OCI-LY1 (cell line): ENCODE data around the gene HOXD8.

Source experiments
- H2AFZ ChIP-seq: fragments of 200-600 bp; sonication (generic), shearing (Covaris generic); 2 replicates; pipeline ENCODE4 v1.6.0; 2014; ENCODE audit warnings: antibody characterized with exemption, mild to moderate bottlenecking, low read length
- H3F3A ChIP-seq: fragments of 200-600 bp; sonication (generic), shearing (Covaris generic); 2 replicates; pipeline ENCODE4 v1.6.0; 2014; ENCODE audit warnings: mild to moderate bottlenecking, antibody characterized with exemption, low read length, moderate library complexity; ENCODE audit not compliant: insufficient read depth
- H3K27ac ChIP-seq: fragments of 200-600 bp; sonication (generic); 2 replicates; pipeline ENCODE4 v1.5.1; 2014; ENCODE audit warnings: low read length, mixed run types, mild to moderate bottlenecking, low read depth; ENCODE audit not compliant: poor library complexity, severe bottlenecking
- H3K27me3 ChIP-seq: fragments of 200-600 bp; sonication (generic); 2 replicates; pipeline ENCODE4 v1.6.0; 2014; ENCODE audit warnings: antibody characterized with exemption, mild to moderate bottlenecking, low read length, moderate library complexity; ENCODE audit not compliant: insufficient read depth
- H3K36me3 ChIP-seq: fragments of 200-600 bp; sonication (generic); 2 replicates; pipeline ENCODE4 v1.6.1; 2014; ENCODE audit warnings: mild to moderate bottlenecking, antibody characterized with exemption, low read length, moderate library complexity, mixed read lengths; ENCODE audit not compliant: insufficient read depth
- H3K4me1 ChIP-seq: fragments of 200-600 bp; sonication (generic); 2 replicates; pipeline ENCODE4 v1.5.1; 2014; ENCODE audit warnings: mild to moderate bottlenecking, low read length, moderate library complexity; ENCODE audit not compliant: insufficient read depth, severe bottlenecking
- H3K4me2 ChIP-seq: fragments of 200-600 bp; sonication (generic), shearing (Covaris generic); 2 replicates; pipeline ENCODE4 v1.6.1; 2014; ENCODE audit warnings: low read length
- H3K4me3 ChIP-seq: fragments of 200-600 bp; sonication (generic); 2 replicates; pipeline ENCODE4 v1.5.1; 2014; ENCODE audit warnings: low read length, low read depth, mild to moderate bottlenecking, mixed read lengths; ENCODE audit not compliant: poor library complexity, severe bottlenecking
- H3K79me2 ChIP-seq: fragments of 200-600 bp; shearing (Covaris generic); 2 replicates; pipeline ENCODE4 v1.6.1; 2016; ENCODE audit warnings: mixed run types, low read length, mixed read lengths; ENCODE audit not compliant: insufficient read depth
- H3K9ac ChIP-seq: fragments of 200-600 bp; sonication (generic), shearing (Covaris generic); 2 replicates; pipeline ENCODE4 v1.6.1; 2014; ENCODE audit warnings: mild to moderate bottlenecking, low read length, mixed read lengths
- H3K9me2 ChIP-seq: fragments of 200-600 bp; sonication (generic), shearing (Covaris generic); 2 replicates; pipeline ENCODE4 v1.6.1; 2014; ENCODE audit warnings: low read depth, mild to moderate bottlenecking, low read length, mixed read lengths
- H3K9me3 ChIP-seq: fragments of 200-600 bp; shearing (Covaris generic); 2 replicates; pipeline ENCODE4 v1.6.1; 2014; ENCODE audit warnings: low read length, mixed read lengths
- H4K20me1 ChIP-seq: fragments of 200-600 bp; sonication (generic), shearing (Covaris generic); 2 replicates; pipeline ENCODE4 v1.6.0; 2016; ENCODE audit warnings: mild to moderate bottlenecking, low read length; ENCODE audit not compliant: insufficient read depth
- CTCF ChIP-seq: fragments of 200-600 bp; sonication (generic), shearing (Covaris generic); IDR thresholded peaks from 2 replicates; pipeline ENCODE4 v1.5.1; 2017; ENCODE audit warnings: mild to moderate bottlenecking, antibody characterized with exemption, low read length, moderate library complexity, mixed read lengths
- EZH2 ChIP-seq: fragments of 200-600 bp; sonication (generic), shearing (Covaris generic); IDR thresholded peaks from 2 replicates; pipeline ENCODE4 v1.8.0; 2017; ENCODE audit warnings: borderline replicate concordance, mixed run types, mild to moderate bottlenecking, antibody characterized with exemption, low read length, moderate library complexity, mixed read lengths

Gene HOXD8

GRCh38 chr2:176093145-176093897, 36.2 kb upstream of the HOXD8 start:
- no peak overlapping the region for H3K27ac ChIP-seq
- no peak overlapping the region for H3K4me2 ChIP-seq

GRCh38 chr2:176093898-176094249, 35.6 kb upstream of the HOXD8 start:
- TF ChIP-seq EZH2: no peak
- no peak for TF ChIP-seq CTCF
- Histone ChIP-seq H3K27ac (no peak overlapping the region), H3K9me2 (no peaks in the 10 kb centered on the region)

More at GRCh38 chr2:176093145-176093897, 36.2 kb upstream of the HOXD8 start:
- Histone ChIP-seq H4K20me1 (no peaks in the 10 kb centered on the region), H3K4me1 (peaks cover 12% of the 10 kb centered on the region), H3K9ac (no peak overlapping the region), H3K36me3 (no peaks in the 10 kb centered on the region), H3K9me2 (no peaks in the 10 kb centered on the region), H3K4me3 (no peak overlapping the region), H3K79me2 (no peaks in the 10 kb centered on the region), H3F3A (no peaks in the 10 kb centered on the region), H3K27me3 (peaks cover 4% of the 10 kb centered on the region; the same call in 1 of the 2 replicates), H3K9me3 (no peaks in the 10 kb centered on the region), H2AFZ (no peak overlapping the region)
- TF ChIP-seq EZH2: no peak
- no peak for TF ChIP-seq CTCF

GRCh38 chr2:176094349-176094748, 35.2 kb upstream of the HOXD8 start:
- Histone ChIP-seq H4K20me1 (no peaks in the 10 kb centered on the region), H3K27ac (no peak overlapping the region), H3K79me2 (no peaks in the 10 kb centered on the region), H3K27me3 (no peaks in the 10 kb centered on the region), H3K9me3 (no peaks in the 10 kb centered on the region), H2AFZ (no peak overlapping the region), H3K4me3 (no peak overlapping the region), H3K9me2 (no peaks in the 10 kb centered on the region), H3K9ac (no peak overlapping the region), H3F3A (no peaks in the 10 kb centered on the region), H3K36me3 (no peaks in the 10 kb centered on the region), H3K4me2 (no peak overlapping the region), H3K4me1 (peaks cover 12% of the 10 kb centered on the region)
- TF ChIP-seq CTCF: no peak
- TF ChIP-seq EZH2: no peak

More at GRCh38 chr2:176093898-176094249, 35.6 kb upstream of the HOXD8 start:
- no peak overlapping the region for H2AFZ ChIP-seq
- H3F3A ChIP-seq: no peaks in the 10 kb centered on the region
- peaks cover 12% of the 10 kb centered on the region for H3K4me1 ChIP-seq
- H3K4me3 ChIP-seq: no peak overlapping the region
- no peak overlapping the region for H3K4me2 ChIP-seq
- H3K9me3 ChIP-seq: no peaks in the 10 kb centered on the region
- H4K20me1 ChIP-seq: no peaks in the 10 kb centered on the region
- H3K36me3 ChIP-seq: no peaks in the 10 kb centered on the region
- H3K27me3 ChIP-seq: no peaks in the 10 kb centered on the region
- H3K79me2 ChIP-seq: no peaks in the 10 kb centered on the region
- H3K9ac ChIP-seq: no peak overlapping the region
